Transverse colon (tissue), 4 donors: ENCODE results near the gene LRFN4. TPM values are rescaled to one million over a fixed set of nuclear protein-coding genes. Genes with fewer than 3 reads are reported as not detected.

ENCODE experiments used
- DNase-seq: peaks from one replicate; pipeline ENCODE4 v3.0.0-alpha.2; 2019
- H3K27ac ChIP-seq, 4 donors: fragments of 200-600 bp; sonication (generic); 2 replicates each; pipeline ENCODE4 v1.5.1; 2016 to 2018; ENCODE audit warnings: inconsistent platforms in 4 of 4
- H3K27me3 ChIP-seq: fragments of 200-600 bp; sonication (generic); 2 replicates; pipeline ENCODE4 v1.5.1; 2017; ENCODE audit warnings: inconsistent platforms
- H3K36me3 ChIP-seq, 4 donors: fragments of 200-600 bp; sonication (generic); 2 replicates each; pipeline ENCODE4 v1.5.1; 2017 to 2019; ENCODE audit warnings: inconsistent platforms in 4 of 4
- H3K4me1 ChIP-seq, 4 donors: fragments of 200-600 bp; sonication (generic); 2 replicates each; pipeline ENCODE4 v1.5.1; 2017 to 2020; ENCODE audit warnings: inconsistent platforms in 4 of 4
- H3K4me3 ChIP-seq, 4 donors: fragments of 200-600 bp; sonication (generic); 1 replicate in 1 of 4; 2 replicates in 3 of 4; pipeline versions ENCODE4 v1.5.1 to v1.6.1; 2017 to 2019; ENCODE audit warnings: inconsistent platforms in 4 of 4
- H3K9me3 ChIP-seq, 2 donors: fragments of 200-600 bp; sonication (generic); 2 replicates each; pipeline ENCODE4 v1.5.1; 2017 to 2019; ENCODE audit warnings: inconsistent platforms in 2 of 2
- CTCF ChIP-seq, 5 experiments: fragments of 200-600 bp in 3 of 5; fragments of 450-650 bp in 2 of 5; sonication (generic) in 3 of 5; IDR thresholded peaks; 1 replicate in 2 of 5; 2 replicates in 3 of 5; pipeline ENCODE4 v1.5.1; 2016 to 2017; ENCODE audit warnings: antibody characterized with exemption in 5 of 5, inconsistent platforms in 3 of 5, mild to moderate bottlenecking in 2 of 5, moderate library complexity in 1 of 5
- EP300 ChIP-seq: sonication (generic); formaldehyde crosslinking; IDR thresholded peaks from one replicate; pipeline ENCODE4 v1.6.1; 2017; ENCODE audit warnings: antibody characterized with exemption, low read depth
- POLR2A ChIP-seq: fragments of 450-650 bp; IDR thresholded peaks from one replicate; pipeline ENCODE4 v1.6.1; 2016; ENCODE audit warnings: antibody characterized with exemption, mild to moderate bottlenecking, moderate library complexity
- POLR2AphosphoS5 ChIP-seq, 3 donors: sonication (generic); formaldehyde crosslinking; IDR thresholded peaks; one replicate each; pipeline ENCODE4 v1.6.1; 2016; ENCODE audit warnings: antibody characterized with exemption in 3 of 3
- WGBS, 2 donors: methylation state at CpG; one replicate each; pipeline ENCODE4 v1.1.5; 2018; ENCODE audit warnings: low coverage in 1 of 2; 5-methylcytosine and 5-hydroxymethylcytosine counted together
- in situ Hi-C, 4 donors: fragments of 200-750 bp; cut with MboI; loops; one replicate each; pipeline versions ENCODE4 v1.15.0 to v1.15.1; 2017; ENCODE audit warnings: low sequenced_read_pairs in 3 of 4, low pct_ligation_motif_present in 1 of 4, low pct_unique_long_range_greater_than_20kb in 1 of 4
- intact Hi-C: fragments of 100-400 bp; cut with DNase I; formaldehyde crosslinking; loops from one replicate; pipeline ENCODE4 v1.15.1; 2023; ENCODE audit warnings: low total_unique reads
- total RNA-seq, 4 donors: library from RNA; depleted of rRNA; stranded (reverse); fragments of >200 nt; gene quantifications; one replicate each; pipeline ENCODE4 v1.1.0, GENCODE V29; 2016

The LRFN4 gene
- total RNA-seq, 4 donors from 2014 or later, result 14.3 to 52.3 (median 22.6) TPM

- Histone ChIP-seq H3K27me3 (no peaks in the 10 kb centered on the region), H3K4me3 (peak within 1 kb of the TSS; percentile 82 to 98 (median 91)), H3K36me3 (no peaks in the 10 kb centered on the region), H3K27ac (peak within 1 kb of the TSS; percentile 97 to 99 (median 99)), H3K4me1 (peaks cover 18 to 39% (median 24%) of the 10 kb centered on the region in 4 donors), H3K9me3 (no peaks in the 10 kb centered on the region)
- 0% methylated on average over 92 of the region's 98 CpGs; no CpG with 5 or more reads in 1 of the 2 donors for WGBS, 2 donors
- in situ Hi-C loops, result loop anchor here in 2 of 4 donors (25.0 kb wide), 2 partner anchors 281 to 431 kb away; partner anchors contain the start of genes CTSF (in 1 of the 2) and NPAS4 (in 1 of the 2)
- no peak for TF ChIP-seq EP300
- peak in 2 of 3 donors; percentile 83 to 97 for TF ChIP-seq POLR2AphosphoS5 (IDR thresholded peaks at IDR 0.05)
- peak; percentile 94 for TF ChIP-seq POLR2A
- peak; percentile 91 for DNase-seq
- intact Hi-C loops, result no loop called here
Observed at GRCh38 chr11:66842896-66843775, 13.7 kb upstream of the LRFN4 start, which contains the start of gene RCE1. Gene RCE1 (plus strand): TSS chr11:66843441. CDS start chr11:66843456, 15 bp downstream.

GRCh38 chr11:66843776-66844495 is 12.9 kb upstream of the LRFN4 start:
- H3K27ac ChIP-seq, result peak overlapping the region; percentile 97 to 99 (median 99)
- peaks cover 18 to 39% (median 24%) of the 10 kb centered on the region in 4 donors for H3K4me1 ChIP-seq
- DNase-seq, result no peak
- WGBS, 2 donors, result 15% methylated on average over 16 of the region's 16 CpGs; no CpG with 5 or more reads in 1 of the 2 donors
- no peaks in the 10 kb centered on the region for H3K36me3 ChIP-seq
- H3K9me3 ChIP-seq, result no peaks in the 10 kb centered on the region
- intact Hi-C loops (no loop called here), in situ Hi-C loops (loop anchor here in 2 of 4 donors (25.0 kb wide), 2 partner anchors 282 to 432 kb away; partner anchors contain the start of genes CTSF (in 1 of the 2) and NPAS4 (in 1 of the 2))
- H3K4me3 ChIP-seq, result peak overlapping the region; percentile 64 to 98 (median 91)
- H3K27me3 ChIP-seq, result no peaks in the 10 kb centered on the region
- TF ChIP-seq POLR2AphosphoS5 (IDR thresholded peaks at IDR 0.05) (no peak), CTCF (IDR thresholded peaks at IDR 0.05) (no peak), EP300 (no peak), POLR2A (no peak)

- in situ Hi-C loops (loop anchor here in 2 of 4 donors (25.0 kb wide), 2 partner anchors 282 to 432 kb away; partner anchors contain the start of genes CTSF (in 1 of the 2) and NPAS4 (in 1 of the 2)), intact Hi-C loops (no loop called here)
- Histone ChIP-seq H3K4me1 (peaks cover 18 to 39% (median 24%) of the 10 kb centered on the region in 4 donors), H3K27me3 (no peaks in the 10 kb centered on the region), H3K27ac (peak overlapping the region in 2 of 4 donors; percentile 99), H3K36me3 (no peaks in the 10 kb centered on the region), H3K4me3 (peak overlapping the region in 1 of 4 donors; percentile 98), H3K9me3 (no peaks in the 10 kb centered on the region)
- TF ChIP-seq POLR2AphosphoS5 (IDR thresholded peaks at IDR 0.05) (no peak), CTCF (IDR thresholded peaks at IDR 0.05) (no peak), EP300 (no peak)
- no peak for DNase-seq
- 86% methylated on average over 10 of the region's 12 CpGs; no CpG with 5 or more reads in 1 of the 2 donors for WGBS, 2 donors
Observed at GRCh38 chr11:66844496-66845142, 12.2 kb upstream of the LRFN4 start.

GRCh38 chr11:66845143-66845875 is 11.6 kb upstream of the LRFN4 start:
- TF ChIP-seq POLR2A (no peak), EP300 (no peak), POLR2AphosphoS5 (IDR thresholded peaks at IDR 0.05) (no peak), CTCF (IDR thresholded peaks at IDR 0.05) (no peak)
- no peak overlapping the region for H3K4me3 ChIP-seq
- H3K27me3 ChIP-seq, result no peaks in the 10 kb centered on the region
- no peak for DNase-seq
- no peaks in the 10 kb centered on the region for H3K9me3 ChIP-seq
- in situ Hi-C loops (loop anchor here in 2 of 4 donors (25.0 kb wide), 2 partner anchors 283 to 433 kb away; partner anchors contain the start of genes CTSF (in 1 of the 2) and NPAS4 (in 1 of the 2)), intact Hi-C loops (no loop called here)
- H3K4me1 ChIP-seq, result peaks cover 18 to 34% (median 24%) of the 10 kb centered on the region in 4 donors
- H3K36me3 ChIP-seq, result no peaks in the 10 kb centered on the region
- 92% methylated on average over 15 of the region's 15 CpGs; no CpG with 5 or more reads in 1 of the 2 donors for WGBS, 2 donors
- no peak overlapping the region for H3K27ac ChIP-seq
